ENCODE results near the gene PLAAT5.

Gene PLAAT5

DNA sequence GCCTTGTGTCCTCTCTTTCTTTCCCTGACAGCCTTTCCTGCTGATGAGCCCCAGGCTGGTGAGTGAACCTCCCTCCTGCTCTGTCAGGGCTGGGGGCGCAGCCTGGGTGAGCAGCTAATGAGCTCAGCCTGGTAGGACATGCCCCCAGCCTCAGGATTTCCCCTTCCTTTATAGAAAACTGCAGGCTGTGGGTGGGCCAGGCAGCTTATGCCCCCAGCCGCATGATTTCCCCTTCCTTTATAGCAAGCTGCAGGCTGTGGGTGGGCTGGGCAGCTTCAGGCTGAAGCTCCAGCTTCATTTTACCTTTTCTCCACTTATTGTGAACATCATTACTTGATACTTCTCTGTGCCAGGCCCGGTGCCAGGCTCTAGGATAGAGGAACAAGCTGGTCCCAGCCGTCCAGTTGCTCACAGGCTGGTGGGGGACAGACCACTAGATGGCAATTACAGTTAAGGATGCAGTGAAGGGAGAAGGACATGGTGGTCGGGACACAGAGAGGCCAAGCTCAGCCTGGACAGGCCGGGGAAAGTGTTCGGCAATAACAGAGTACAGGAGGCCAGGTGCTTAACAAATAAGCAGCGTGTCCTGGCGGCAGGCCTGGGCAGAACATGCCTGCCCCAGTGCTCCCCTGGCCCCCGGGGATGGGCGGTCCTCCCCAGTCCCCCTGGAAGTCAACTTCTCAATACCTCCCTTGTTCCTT is 20.2 kb upstream of the PLAAT5 start:
- H3F3A ChIP-seq (ENCODE audit: control insufficient read depth, insufficient read depth) = no peaks in the 10 kb centered on the region
- H3K27ac ChIP-seq (ENCODE audit: low read depth, low read length) = no peak overlapping the region
- no peaks in the 10 kb centered on the region for H3K9me3 ChIP-seq (ENCODE audit: control insufficient read depth, insufficient read depth, low read length)
- H3K79me2 ChIP-seq (ENCODE audit: control insufficient read depth, low read length) = no peaks in the 10 kb centered on the region
- H3K27me3 ChIP-seq (ENCODE audit: control insufficient read depth, low read length) = 0 out of 2 replicates have a peak, but pooled peaks cover 3% of the 10 kb centered on the region
- H3K9me2 ChIP-seq (replicated peaks; ENCODE audit: control insufficient read depth, low read length) = no peaks in the 10 kb centered on the region
- no peaks in the 10 kb centered on the region for H3K4me1 ChIP-seq (ENCODE audit: control insufficient read depth, low read length)
- TF ChIP-seq, protein P1, sequence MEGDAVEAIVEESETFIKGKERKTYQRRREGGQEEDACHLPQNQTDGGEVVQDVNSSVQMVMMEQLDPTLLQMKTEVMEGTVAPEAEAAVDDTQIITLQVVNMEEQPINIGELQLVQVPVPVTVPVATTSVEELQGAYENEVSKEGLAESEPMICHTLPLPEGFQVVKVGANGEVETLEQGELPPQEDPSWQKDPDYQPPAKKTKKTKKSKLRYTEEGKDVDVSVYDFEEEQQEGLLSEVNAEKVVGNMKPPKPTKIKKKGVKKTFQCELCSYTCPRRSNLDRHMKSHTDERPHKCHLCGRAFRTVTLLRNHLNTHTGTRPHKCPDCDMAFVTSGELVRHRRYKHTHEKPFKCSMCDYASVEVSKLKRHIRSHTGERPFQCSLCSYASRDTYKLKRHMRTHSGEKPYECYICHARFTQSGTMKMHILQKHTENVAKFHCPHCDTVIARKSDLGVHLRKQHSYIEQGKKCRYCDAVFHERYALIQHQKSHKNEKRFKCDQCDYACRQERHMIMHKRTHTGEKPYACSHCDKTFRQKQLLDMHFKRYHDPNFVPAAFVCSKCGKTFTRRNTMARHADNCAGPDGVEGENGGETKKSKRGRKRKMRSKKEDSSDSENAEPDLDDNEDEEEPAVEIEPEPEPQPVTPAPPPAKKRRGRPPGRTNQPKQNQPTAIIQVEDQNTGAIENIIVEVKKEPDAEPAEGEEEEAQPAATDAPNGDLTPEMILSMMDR (IDR thresholded peaks at IDR 0.05; ENCODE audit: low read depth, low read length, poor library complexity, severe bottlenecking) = no peak
- TF ChIP-seq EZH2phosphoT487 (IDR thresholded peaks at IDR 0.05; ENCODE audit: borderline replicate concordance, low read length) = no peak
- no peak overlapping the region for H3K4me2 ChIP-seq (ENCODE audit: low read length)
- H4K20me1 ChIP-seq (ENCODE audit: control insufficient read depth, insufficient read depth, low read depth, low read length) = no peaks in the 10 kb centered on the region
- no peak overlapping the region for H3K4me3 ChIP-seq (ENCODE audit: low read length)
- no peaks in the 10 kb centered on the region for H3K36me3 ChIP-seq (ENCODE audit: control insufficient read depth, low read length)

DNA sequence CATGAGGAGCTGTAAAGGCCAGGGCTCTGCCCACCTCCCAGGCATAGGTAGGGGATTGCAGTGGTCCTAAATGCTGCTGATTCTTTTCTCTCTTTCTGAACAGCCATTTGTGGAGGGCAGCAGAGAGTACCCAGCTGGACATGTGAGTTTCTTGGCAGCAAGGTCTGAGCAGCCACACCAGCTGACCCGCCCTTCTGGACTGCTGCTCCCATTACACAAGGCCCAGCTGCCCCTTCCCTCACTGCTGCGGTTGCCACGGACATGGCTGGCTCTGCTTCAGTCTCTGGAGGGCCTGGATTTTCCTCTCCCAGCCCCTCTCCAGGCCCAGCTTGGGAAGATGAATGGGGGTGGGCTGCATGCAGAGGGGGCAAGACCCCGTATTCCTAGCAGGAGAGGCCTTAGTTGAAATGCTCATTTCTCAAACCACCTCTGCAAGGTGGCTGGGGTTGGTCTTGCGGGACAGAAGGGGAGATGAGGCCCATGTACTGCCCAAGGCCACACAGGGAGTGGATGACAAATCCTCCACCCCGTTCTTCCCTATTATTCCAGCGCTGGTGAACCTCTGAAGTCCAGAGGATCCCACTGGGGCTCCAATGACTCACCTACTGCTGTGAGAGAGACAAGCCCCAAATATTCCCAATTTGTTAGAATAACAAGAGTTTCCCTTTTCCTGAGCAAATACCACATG is 19.5 kb upstream of the PLAAT5 start:
- H3K27ac ChIP-seq (ENCODE audit: low read depth, low read length) = no peak overlapping the region
- TF ChIP-seq EZH2phosphoT487 (IDR thresholded peaks at IDR 0.05; ENCODE audit: borderline replicate concordance, low read length) = no peak
- TF ChIP-seq, protein P1 (IDR thresholded peaks at IDR 0.05; ENCODE audit: low read depth, low read length, poor library complexity, severe bottlenecking) = no peak

DNA sequence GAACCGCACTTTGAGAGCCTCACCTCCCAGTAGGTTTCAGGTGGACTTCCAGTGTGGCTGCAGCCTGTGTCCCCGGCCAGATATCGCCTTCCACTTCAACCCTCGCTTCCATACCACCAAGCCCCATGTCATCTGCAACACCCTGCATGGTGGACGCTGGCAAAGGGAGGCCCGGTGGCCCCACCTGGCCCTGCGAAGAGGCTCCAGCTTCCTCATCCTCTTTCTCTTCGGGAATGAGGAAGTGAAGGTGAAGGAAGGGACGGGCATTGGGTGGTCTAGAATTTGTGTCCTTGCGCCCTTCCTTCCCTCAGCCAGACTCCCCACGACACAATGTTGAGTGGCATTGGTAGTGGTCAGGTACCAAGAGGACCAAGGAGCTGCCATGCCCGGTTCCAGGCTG is 17.8 kb upstream of the PLAAT5 start:
- no peaks in the 10 kb centered on the region for H3F3A ChIP-seq (ENCODE audit: control insufficient read depth, insufficient read depth)
- H3K4me3 ChIP-seq (ENCODE audit: low read length) = no peak overlapping the region
- no peaks in the 10 kb centered on the region for H3K36me3 ChIP-seq (ENCODE audit: control insufficient read depth, low read length)
- 0 out of 2 replicates have a peak, but pooled peaks cover 3% of the 10 kb centered on the region for H3K27me3 ChIP-seq (ENCODE audit: control insufficient read depth, low read length)
- TF ChIP-seq, protein P1 (IDR thresholded peaks at IDR 0.05; ENCODE audit: low read depth, low read length, poor library complexity, severe bottlenecking) = no peak
- TF ChIP-seq EZH2phosphoT487 (IDR thresholded peaks at IDR 0.05; ENCODE audit: borderline replicate concordance, low read length) = no peak
- H3K79me2 ChIP-seq (ENCODE audit: control insufficient read depth, low read length) = no peaks in the 10 kb centered on the region
- no peaks in the 10 kb centered on the region for H3K9me2 ChIP-seq (replicated peaks; ENCODE audit: control insufficient read depth, low read length)
- H3K9me3 ChIP-seq (ENCODE audit: control insufficient read depth, insufficient read depth, low read length) = no peaks in the 10 kb centered on the region
- no peaks in the 10 kb centered on the region for H3K4me1 ChIP-seq (ENCODE audit: control insufficient read depth, low read length)
- no peaks in the 10 kb centered on the region for H4K20me1 ChIP-seq (ENCODE audit: control insufficient read depth, insufficient read depth, low read depth, low read length)
- no peak overlapping the region for H3K4me2 ChIP-seq (ENCODE audit: low read length)
- H3K27ac ChIP-seq (ENCODE audit: low read depth, low read length) = no peak overlapping the region

More for the DNA sequence above, 19.5 kb upstream of the PLAAT5 start:
- H3K9me2 ChIP-seq (replicated peaks; ENCODE audit: control insufficient read depth, low read length) = no peaks in the 10 kb centered on the region
- no peaks in the 10 kb centered on the region for H3K9me3 ChIP-seq (ENCODE audit: control insufficient read depth, insufficient read depth, low read length)
- no peak overlapping the region for H3K4me2 ChIP-seq (ENCODE audit: low read length)
- no peak overlapping the region for H3K4me3 ChIP-seq (ENCODE audit: low read length)
- no peaks in the 10 kb centered on the region for H3K4me1 ChIP-seq (ENCODE audit: control insufficient read depth, low read length)
- 0 out of 2 replicates have a peak, but pooled peaks cover 3% of the 10 kb centered on the region for H3K27me3 ChIP-seq (ENCODE audit: control insufficient read depth, low read length)
- H3F3A ChIP-seq (ENCODE audit: control insufficient read depth, insufficient read depth) = no peaks in the 10 kb centered on the region
- no peaks in the 10 kb centered on the region for H3K79me2 ChIP-seq (ENCODE audit: control insufficient read depth, low read length)
- no peaks in the 10 kb centered on the region for H3K36me3 ChIP-seq (ENCODE audit: control insufficient read depth, low read length)
- no peaks in the 10 kb centered on the region for H4K20me1 ChIP-seq (ENCODE audit: control insufficient read depth, insufficient read depth, low read depth, low read length)

All from DOHH2 (cell line).